GM12891 (cell line): Measurements from ENCODE around the gene GALNT9.

ENCODE experiments used
- PAX5 ChIP-seq: IDR thresholded peaks from 2 replicates; pipeline ENCODE4 v1.6.1; 2011; ENCODE audit warnings: low read length, moderate library complexity, mild to moderate bottlenecking; ENCODE audit not compliant: insufficient read depth, severe bottlenecking
- POLR2A ChIP-seq: IDR thresholded peaks from 2 replicates; pipeline ENCODE4 v1.6.1; 2011; ENCODE audit warnings: low read depth, low read length, control low read depth
- POLR2AphosphoS5 ChIP-seq: IDR thresholded peaks from 2 replicates; pipeline ENCODE4 v1.6.1; 2011; ENCODE audit warnings: low read depth, low read length, control low read depth
- POU2F2 ChIP-seq: IDR thresholded peaks from 2 replicates; pipeline ENCODE4 v1.6.1; 2011; ENCODE audit warnings: low read depth, mild to moderate bottlenecking, control low read depth, low read length, moderate library complexity
- TAF1 ChIP-seq: IDR thresholded peaks from 2 replicates; pipeline ENCODE4 v1.6.1; 2011; ENCODE audit warnings: low read depth, low read length, control low read depth

DNA sequence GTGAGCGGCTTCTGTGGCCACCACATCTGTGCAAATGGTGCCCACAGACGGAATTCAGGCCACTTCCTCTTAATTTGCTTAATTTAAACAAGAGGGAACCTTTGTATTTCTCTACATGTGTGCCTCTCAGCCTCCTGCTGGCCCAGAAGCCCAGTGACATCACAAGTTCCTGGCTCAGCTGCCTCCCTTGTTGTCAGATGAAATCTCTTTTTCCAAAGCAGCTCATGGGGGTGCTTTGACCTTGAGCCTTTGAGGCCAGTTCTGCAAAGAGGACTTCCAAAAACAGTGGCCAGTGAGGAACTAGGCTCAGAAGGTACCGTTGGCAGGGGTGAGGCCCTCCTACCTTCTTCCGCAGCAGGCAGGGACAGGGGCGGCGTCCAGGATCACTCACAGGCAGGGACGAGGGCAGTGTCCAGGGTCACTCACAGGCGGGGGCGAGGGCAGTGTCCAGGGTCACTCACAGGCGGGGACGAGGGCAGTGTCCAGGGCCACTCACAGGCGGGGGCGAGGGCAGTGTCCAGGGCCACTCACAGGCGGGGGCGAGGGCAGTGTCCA lies 35.0 kb upstream of the GALNT9 start:
- TF ChIP-seq POU2F2 (no peak), TAF1 (no peak), POLR2A (no peak), POLR2AphosphoS5 (no peak), PAX5 (no peak)
